WTC11 (cell line): ENCODE data around the gene CD84. TPM values are rescaled to one million over a fixed set of nuclear protein-coding genes. Genes with fewer than 3 reads are reported as not detected.

Experiments
- ATAC-seq: fragments of 200-7000 bp; cut with Tn5 transposase; 2 replicates; pipeline ENCODE4 v1.10.0; 2021; ENCODE audit warnings: mild to moderate bottlenecking, moderate library complexity
- CTCF ChIA-PET: fragments of 300-600 bp; sonication (Branson Sonifier 250); formaldehyde crosslinking; loops from one replicate; lab custom pipeline; 2021; ENCODE audit warnings: antibody characterized with exemption; lab: Charles Lee
- POLR2A ChIA-PET: fragments of 350-600 bp; sonication (Branson Sonifier 250); formaldehyde crosslinking; loops from one replicate; lab custom pipeline; 2021; ENCODE audit warnings: antibody characterized with exemption; lab: Charles Lee
- DNase-seq: peaks from one replicate; pipeline ENCODE4 v3.0.0; 2021; ENCODE audit warnings: low spot score
- H3K27ac Mint-ChIP-seq: 2 replicates; pipeline ENCODE4 v1.8.0; 2021; ENCODE audit warnings: mixed read lengths
- H3K27me3 Mint-ChIP-seq: 2 replicates; pipeline ENCODE4 v1.8.0; 2021; ENCODE audit warnings: low read depth, mild to moderate bottlenecking, moderate library complexity, mixed read lengths
- H3K36me3 Mint-ChIP-seq: 2 replicates; pipeline ENCODE4 v1.8.0; 2021; ENCODE audit warnings: mixed read lengths
- H3K4me1 Mint-ChIP-seq: 2 replicates; pipeline ENCODE4 v1.8.0; 2022; ENCODE audit warnings: mixed read lengths
- H3K4me3 Mint-ChIP-seq: 2 replicates; pipeline ENCODE4 v1.8.0; 2021; ENCODE audit warnings: mild to moderate bottlenecking, moderate library complexity, mixed read lengths
- H3K9me3 Mint-ChIP-seq: 2 replicates; pipeline ENCODE4 v1.8.0; 2021; ENCODE audit warnings: mixed read lengths
- CREB1 ChIP-seq: sonication (generic); formaldehyde crosslinking; IDR thresholded peaks from 2 replicates; pipeline ENCODE4 v1.8.0; 2023; ENCODE audit warnings: mild to moderate bottlenecking, missing genetic modification reagents
- CREM ChIP-seq: sonication (generic); formaldehyde crosslinking; IDR thresholded peaks from 2 replicates; pipeline ENCODE4 v1.8.1; 2022; ENCODE audit warnings: mild to moderate bottlenecking, missing genetic modification reagents, moderate library complexity
- E2F5 ChIP-seq: sonication (generic); formaldehyde crosslinking; IDR thresholded peaks from 2 replicates; pipeline ENCODE4 v1.8.1; 2022; ENCODE audit warnings: mild to moderate bottlenecking, moderate library complexity, missing genetic modification reagents
- ESRRA ChIP-seq: sonication (generic); formaldehyde crosslinking; IDR thresholded peaks from 2 replicates; pipeline ENCODE4 v1.8.1; 2022; ENCODE audit warnings: mild to moderate bottlenecking, missing genetic modification reagents, borderline replicate concordance
- ETV6 ChIP-seq: sonication (generic); formaldehyde crosslinking; IDR thresholded peaks from 2 replicates; pipeline ENCODE4 v1.8.1; 2022; ENCODE audit warnings: mild to moderate bottlenecking, missing genetic modification reagents
- GRHL2 ChIP-seq: fragments of 250-450 bp; sonication (Bioruptor Pico); IDR thresholded peaks from 2 replicates; pipeline ENCODE4 v1.8.0; 2022; ENCODE audit warnings: mild to moderate bottlenecking, moderate library complexity; ENCODE audit not compliant: insufficient replicate concordance, severe bottlenecking
- HMGA2 ChIP-seq: fragments of 250-450 bp; sonication (Bioruptor Pico); IDR thresholded peaks from 2 replicates; pipeline ENCODE4 v1.4.0; 2021; ENCODE audit warnings: mild to moderate bottlenecking, moderate library complexity
- KAT7 ChIP-seq: sonication (generic); formaldehyde crosslinking; IDR thresholded peaks from 2 replicates; pipeline ENCODE4 v1.8.1; 2023; ENCODE audit warnings: missing genetic modification reagents, mild to moderate bottlenecking, borderline replicate concordance
- MXD4 ChIP-seq: fragments of 250-450 bp; sonication (Bioruptor Pico); IDR thresholded peaks from 2 replicates; pipeline ENCODE4 v1.8.0; 2021; ENCODE audit warnings: mild to moderate bottlenecking, moderate library complexity, borderline replicate concordance
- NR1H2 ChIP-seq: sonication (generic); formaldehyde crosslinking; IDR thresholded peaks from 2 replicates; pipeline ENCODE4 v1.9.0; 2021; ENCODE audit warnings: mild to moderate bottlenecking, moderate library complexity, missing genetic modification reagents
- RORB ChIP-seq: fragments of 250-450 bp; sonication (Bioruptor Pico); IDR thresholded peaks from 2 replicates; pipeline ENCODE4 v1.9.0; 2021; ENCODE audit warnings: mild to moderate bottlenecking
- SMAD3 ChIP-seq: sonication (generic); formaldehyde crosslinking; IDR thresholded peaks from 2 replicates; pipeline ENCODE4 v1.8.0; 2022; ENCODE audit warnings: missing genetic modification reagents, mild to moderate bottlenecking, borderline replicate concordance
- TEAD4 ChIP-seq: sonication (generic); formaldehyde crosslinking; IDR thresholded peaks from 2 replicates; pipeline ENCODE4 v1.8.0; 2022; ENCODE audit warnings: mild to moderate bottlenecking, missing genetic modification reagents
- USF1 ChIP-seq: sonication (generic); formaldehyde crosslinking; IDR thresholded peaks from 2 replicates; pipeline ENCODE4 v1.8.0; 2022; ENCODE audit warnings: mild to moderate bottlenecking, missing genetic modification reagents
- USF2 ChIP-seq: sonication (generic); formaldehyde crosslinking; IDR thresholded peaks from 2 replicates; pipeline ENCODE4 v1.8.1; 2023; ENCODE audit warnings: mild to moderate bottlenecking, missing genetic modification reagents, moderate library complexity
- ZBTB21 ChIP-seq: sonication (generic); formaldehyde crosslinking; IDR thresholded peaks from 2 replicates; pipeline ENCODE4 v1.8.1; 2023; ENCODE audit warnings: mild to moderate bottlenecking, missing genetic modification reagents, borderline replicate concordance
- ZBTB43 ChIP-seq: sonication (generic); formaldehyde crosslinking; IDR thresholded peaks from 2 replicates; pipeline ENCODE4 v1.8.1; 2023; ENCODE audit warnings: mild to moderate bottlenecking, missing genetic modification reagents
- ZNF138 ChIP-seq: sonication (generic); formaldehyde crosslinking; conservative IDR thresholded peaks from 2 replicates; pipeline ENCODE4 v1.8.1; 2022; ENCODE audit warnings: mild to moderate bottlenecking, moderate library complexity, missing genetic modification reagents
- ZNF219 ChIP-seq: sonication (generic); formaldehyde crosslinking; IDR thresholded peaks from 2 replicates; pipeline ENCODE4 v1.8.0; 2023; ENCODE audit warnings: missing genetic modification reagents, mild to moderate bottlenecking, borderline replicate concordance
- ZNF263 ChIP-seq: sonication (generic); formaldehyde crosslinking; IDR thresholded peaks from 2 replicates; pipeline ENCODE4 v1.8.1; 2022; ENCODE audit warnings: low read depth, mild to moderate bottlenecking, moderate library complexity, missing genetic modification reagents
- ZNF416 ChIP-seq: fragments of 250-450 bp; sonication (Bioruptor Pico); IDR thresholded peaks from 2 replicates; pipeline ENCODE4 v1.9.0; 2021; ENCODE audit warnings: mild to moderate bottlenecking, inconsistent platforms
- ZNF425 ChIP-seq: fragments of 250-450 bp; sonication (Bioruptor Pico); conservative IDR thresholded peaks from 2 replicates; pipeline ENCODE4 v1.9.0; 2021; ENCODE audit warnings: mild to moderate bottlenecking
- ZNF512 ChIP-seq: sonication (generic); formaldehyde crosslinking; IDR thresholded peaks from 2 replicates; pipeline ENCODE4 v1.8.1; 2022; ENCODE audit warnings: missing genetic modification reagents, borderline replicate concordance
- ZNF671 ChIP-seq: fragments of 250-450 bp; sonication (Bioruptor Pico); IDR thresholded peaks from 2 replicates; pipeline ENCODE4 v1.8.0; 2021; ENCODE audit warnings: mild to moderate bottlenecking
- total RNA-seq: library from RNA; stranded (reverse); gene quantifications from 3 replicates; pipeline ENCODE4 v1.2.3, GENCODE V29; 2021

CD84 gene
- total RNA-seq, 1 experiment from 2014 or later = 0.17 TPM

GRCh38 chr1:160576884-160577283 is 2.4 kb downstream of the CD84 start (continued):
- no peak for TF ChIP-seq USF1 (CRISPR knock-in tag)

- H3K4me3 Mint-ChIP-seq = no peak overlapping the region
- TF ChIP-seq TEAD4 (CRISPR knock-in tag) = no peak
- no peak for TF ChIP-seq NR1H2 (CRISPR knock-in tag)
- TF ChIP-seq SMAD3 = no peak
- TF ChIP-seq RORB = no peak
- no peak for TF ChIP-seq ZNF425 (CRISPR knock-in tag)
- TF ChIP-seq HMGA2 (CRISPR knock-in tag) = no peak
- TF ChIP-seq GRHL2 (CRISPR knock-in tag) = no peak
- no peak for TF ChIP-seq CREB1 (CRISPR knock-in tag)
- TF ChIP-seq MXD4 (CRISPR knock-in tag) = no peak
- TF ChIP-seq ZNF263 (CRISPR knock-in tag) = no peak
- TF ChIP-seq KAT7 = no peak
- TF ChIP-seq ETV6 (CRISPR knock-in tag) = no peak
- TF ChIP-seq ZBTB21 (CRISPR knock-in tag) = no peak
- no peak for TF ChIP-seq USF2 (CRISPR knock-in tag)
- TF ChIP-seq ZNF138 (CRISPR knock-in tag) = no peak
- TF ChIP-seq ZNF219 (CRISPR knock-in tag) = no peak
- no peak for TF ChIP-seq E2F5 (CRISPR knock-in tag)
- no peak for TF ChIP-seq CREM (CRISPR knock-in tag)
Measured at GRCh38 chr1:160576390-160576789, 2.9 kb downstream of the CD84 start.

GRCh38 chr1:160575112-160575664 is 4.1 kb downstream of the CD84 start:
- peaks cover 5% of the 10 kb centered on the region; the same call in 1 of the 2 replicates for H3K27me3 Mint-ChIP-seq
- no peak for ATAC-seq
- H3K4me3 Mint-ChIP-seq = no peak overlapping the region
- H3K36me3 Mint-ChIP-seq = no peaks in the 10 kb centered on the region
- no peaks in the 10 kb centered on the region for H3K4me1 Mint-ChIP-seq
- ChIA-PET CTCF (no interaction called here), POLR2A (no interaction called here)
- H3K27ac Mint-ChIP-seq = no peak overlapping the region
- no peak for DNase-seq
- no peaks in the 10 kb centered on the region for H3K9me3 Mint-ChIP-seq
- TF ChIP-seq ESRRA (no peak), ZNF512 (CRISPR knock-in tag) (no peak), ZNF671 (CRISPR knock-in tag) (no peak), ZBTB43 (CRISPR knock-in tag) (no peak), ZNF416 (CRISPR knock-in tag) (no peak)

More at GRCh38 chr1:160576390-160576789, 2.9 kb downstream of the CD84 start:
- CTCF ChIA-PET = no interaction called here
- peaks cover 5% of the 10 kb centered on the region; the same call in 1 of the 2 replicates for H3K27me3 Mint-ChIP-seq
- no peaks in the 10 kb centered on the region for H3K4me1 Mint-ChIP-seq
- H3K27ac Mint-ChIP-seq = no peak overlapping the region
- POLR2A ChIA-PET = no interaction called here
- ATAC-seq (no peak), DNase-seq (no peak)
- no peaks in the 10 kb centered on the region for H3K9me3 Mint-ChIP-seq
- no peaks in the 10 kb centered on the region for H3K36me3 Mint-ChIP-seq
